K562 (cell line): ENCODE data around the gene SLC39A13. TPM values are rescaled to one million over a fixed set of nuclear protein-coding genes. Genes with fewer than 3 reads are reported as not detected.

Source experiments
- ARID2 ChIP-seq: fragments of 450-650 bp; IDR thresholded peaks from 2 replicates; pipeline ENCODE4 v1.6.1; 2017; ENCODE audit warnings: antibody characterized with exemption, mild to moderate bottlenecking
- DPF2 ChIP-seq: fragments of 450-650 bp; IDR thresholded peaks from 2 replicates; pipeline ENCODE4 v1.6.1; 2016
- FOXA3 ChIP-seq, 2 experiments: fragments of 450-650 bp in 1 of 2; sonication (generic) in 1 of 2; formaldehyde crosslinking; IDR thresholded peaks in 1 of 2; conservative IDR thresholded peaks in 1 of 2; 2 replicates each; pipeline versions ENCODE4 v1.4.0 to v1.8.0; 2020 to 2022; ENCODE audit warnings: mild to moderate bottlenecking in 2 of 2, missing genetic modification reagents in 1 of 2
- HSF4 ChIP-seq: fragments of 250-450 bp; sonication (Bioruptor Pico); IDR thresholded peaks from 2 replicates; pipeline ENCODE4 v2.1.2; 2022; ENCODE audit warnings: mild to moderate bottlenecking, moderate library complexity, borderline replicate concordance
- KLF1 ChIP-seq: fragments of 450-650 bp; IDR thresholded peaks from 2 replicates; pipeline ENCODE4 v1.6.1; 2016; ENCODE audit warnings: missing genetic modification characterization, missing compliant biosample characterization
- MEF2A ChIP-seq: IDR thresholded peaks from 2 replicates; pipeline ENCODE4 v1.6.1; 2011; ENCODE audit warnings: low read depth, mild to moderate bottlenecking, low read length, moderate library complexity; ENCODE audit not compliant: control insufficient read depth
- NFRKB ChIP-seq: fragments of 450-650 bp; IDR thresholded peaks from 2 replicates; pipeline ENCODE4 v1.6.1; 2016; ENCODE audit warnings: low read depth
- NFYB ChIP-seq: IDR thresholded peaks from 2 replicates; pipeline ENCODE4 v1.6.1; 2011; ENCODE audit warnings: mild to moderate bottlenecking, moderate library complexity; ENCODE audit not compliant: insufficient read length; ENCODE audit errors: extremely low read depth
- NR3C1 ChIP-seq: sonication (generic); formaldehyde crosslinking; IDR thresholded peaks from 2 replicates; pipeline ENCODE4 v1.8.1; 2022; ENCODE audit warnings: missing genetic modification reagents
- PRMT5 ChIP-seq: sonication (generic); formaldehyde crosslinking; IDR thresholded peaks from 2 replicates; pipeline ENCODE4 v1.5.0; 2020; ENCODE audit warnings: missing genetic modification reagents
- TBL1XR1 ChIP-seq, 2 experiments: IDR thresholded peaks; 2 replicates each; pipeline ENCODE4 v1.6.1; 2012; ENCODE audit warnings: improper control_type of control experiment in 2 of 2, low read length in 2 of 2, mild to moderate bottlenecking in 1 of 2
- ZFPM2 ChIP-seq: fragments of 250-450 bp; sonication (Bioruptor Pico); IDR thresholded peaks from 2 replicates; pipeline ENCODE4 v1.5.1; 2022; ENCODE audit warnings: mild to moderate bottlenecking
- ZNF253 ChIP-seq: fragments of 250-450 bp; sonication (Bioruptor Pico); conservative IDR thresholded peaks from 2 replicates; pipeline ENCODE4 v1.6.1; 2021; ENCODE audit warnings: mild to moderate bottlenecking
- ZNF41 ChIP-seq: fragments of 250-450 bp; sonication (Bioruptor Pico); conservative IDR thresholded peaks from 2 replicates; pipeline ENCODE4 v1.4.0; 2020; ENCODE audit warnings: mild to moderate bottlenecking
- ZZZ3 ChIP-seq: fragments of 450-650 bp; IDR thresholded peaks from 2 replicates; pipeline ENCODE4 v1.6.1; 2016; ENCODE audit warnings: antibody characterized with exemption, mild to moderate bottlenecking, moderate library complexity
- polyA plus RNA-seq, 8 experiments: library from polyadenylated mRNA; depleted of rRNA in 4 of 8; stranded (reverse) in 5 of 8; unstranded in 3 of 8; fragments of >200 nt; fragmentation: Nextera tagmentation in 2 of 8; fragmentation: Illumina TruSeq in 1 of 8; extraction: Ambion mirVana in 2 of 8; extraction: Trizol in 1 of 8; gene quantifications; 2 replicates each; pipeline versions ENCODE4 v1.2.1 to v1.2.3, GENCODE V29; 2011 to 2014; ENCODE audit warnings: inconsistent platforms in 1 of 8, missing spikeins in 1 of 8
- total RNA-seq, 7 experiments: library from RNA; depleted of rRNA in 6 of 7; stranded (reverse); fragments of >200 nt in 6 of 7; fragmentation: Illumina TruSeq in 2 of 7; extraction: Trizol in 2 of 7; gene quantifications; 2 replicates each; pipeline versions ENCODE4 v1.2.1 to v1.2.3, GENCODE V29; 2011 to 2021; ENCODE audit warnings: low replicate concordance in 1 of 7
- TF ChIP-seq, protein P1 (sequence below), 2 experiments: fragments of 450-650 bp in 1 of 2; sonication (generic) in 1 of 2; formaldehyde crosslinking; conservative IDR thresholded peaks; 2 replicates each; pipeline versions ENCODE4 v1.4.0 to v1.8.1; 2020 to 2022; ENCODE audit warnings: mild to moderate bottlenecking in 1 of 2, missing genetic modification reagents in 1 of 2
- TF ChIP-seq, protein P2 (sequence below): IDR thresholded peaks from 2 replicates; pipeline ENCODE4 v1.6.1; 2012; ENCODE audit warnings: low read depth, low read length, improper control_type of control experiment, borderline replicate concordance
- TF ChIP-seq, protein P3 (sequence below): fragments of 450-650 bp; IDR thresholded peaks from 2 replicates; pipeline ENCODE4 v1.6.1; 2014; ENCODE audit warnings: low read depth, mild to moderate bottlenecking, moderate library complexity, borderline replicate concordance
- TF ChIP-seq, protein P4 (sequence below): fragments of 250-450 bp; sonication (Bioruptor Pico); IDR thresholded peaks from 2 replicates; pipeline ENCODE4 v1.5.0; 2021
- TF ChIP-seq, protein P5 (sequence below): fragments of 450-650 bp; IDR thresholded peaks from 2 replicates; pipeline ENCODE4 v1.6.1; 2017; ENCODE audit warnings: mild to moderate bottlenecking, moderate library complexity

Gene SLC39A13
- total and polyA plus RNA-seq, 9 of the 15 experiments (the other 6 are each of a cell fraction or from before 2014, with no cell fraction given), result 0.17 to 15.9 (median 3.2) TPM

DNA sequence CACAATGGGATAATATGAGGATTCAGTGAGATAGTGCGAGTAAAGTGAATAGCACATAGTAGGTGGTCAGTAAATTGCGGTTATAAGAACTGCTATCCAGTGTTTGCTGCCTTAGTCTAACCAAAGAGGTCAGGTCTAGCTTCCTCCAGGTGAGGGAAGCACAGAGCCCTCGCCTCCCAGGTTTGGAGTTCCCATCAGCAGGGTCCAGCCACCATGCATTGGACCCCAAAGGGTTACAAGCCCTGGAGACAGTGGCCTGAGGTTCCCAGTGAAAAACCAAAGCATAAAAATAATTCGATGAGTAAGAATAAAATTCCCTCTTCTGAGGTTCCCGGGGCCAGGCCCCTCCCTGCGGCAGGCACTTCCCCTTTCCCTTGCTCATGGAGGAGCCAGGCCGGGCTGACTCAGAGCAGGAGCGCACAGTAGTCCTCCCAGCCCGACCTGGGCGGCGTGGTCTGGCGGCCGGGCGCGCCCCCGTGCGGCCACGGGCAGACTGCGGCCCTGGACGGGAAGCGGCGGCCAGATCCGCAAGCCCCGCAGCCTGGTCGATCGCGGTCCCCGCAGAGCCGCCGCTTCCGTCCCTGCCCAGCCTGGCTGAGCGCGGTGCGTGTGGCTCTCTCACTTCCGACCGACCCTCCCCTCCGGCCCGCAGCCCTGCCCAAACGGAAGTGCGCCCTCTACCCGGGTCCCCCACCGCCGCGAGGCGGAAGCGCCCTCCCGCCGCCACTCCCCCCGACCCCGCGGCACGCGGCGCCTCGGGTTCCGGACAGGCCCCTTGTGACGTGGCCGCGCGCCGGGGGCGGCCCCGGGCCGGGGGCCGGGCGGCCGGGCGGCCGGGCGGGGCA is at the start of gene SLC39A13 (continued):
- TF ChIP-seq, protein P1, sequence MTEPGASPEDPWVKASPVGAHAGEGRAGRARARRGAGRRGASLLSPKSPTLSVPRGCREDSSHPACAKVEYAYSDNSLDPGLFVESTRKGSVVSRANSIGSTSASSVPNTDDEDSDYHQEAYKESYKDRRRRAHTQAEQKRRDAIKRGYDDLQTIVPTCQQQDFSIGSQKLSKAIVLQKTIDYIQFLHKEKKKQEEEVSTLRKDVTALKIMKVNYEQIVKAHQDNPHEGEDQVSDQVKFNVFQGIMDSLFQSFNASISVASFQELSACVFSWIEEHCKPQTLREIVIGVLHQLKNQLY (CRISPR knock-in tag; conservative IDR thresholded peaks at IDR 0.05), result no peak
- TF ChIP-seq NFYB, result no peak
- TF ChIP-seq, protein P2, sequence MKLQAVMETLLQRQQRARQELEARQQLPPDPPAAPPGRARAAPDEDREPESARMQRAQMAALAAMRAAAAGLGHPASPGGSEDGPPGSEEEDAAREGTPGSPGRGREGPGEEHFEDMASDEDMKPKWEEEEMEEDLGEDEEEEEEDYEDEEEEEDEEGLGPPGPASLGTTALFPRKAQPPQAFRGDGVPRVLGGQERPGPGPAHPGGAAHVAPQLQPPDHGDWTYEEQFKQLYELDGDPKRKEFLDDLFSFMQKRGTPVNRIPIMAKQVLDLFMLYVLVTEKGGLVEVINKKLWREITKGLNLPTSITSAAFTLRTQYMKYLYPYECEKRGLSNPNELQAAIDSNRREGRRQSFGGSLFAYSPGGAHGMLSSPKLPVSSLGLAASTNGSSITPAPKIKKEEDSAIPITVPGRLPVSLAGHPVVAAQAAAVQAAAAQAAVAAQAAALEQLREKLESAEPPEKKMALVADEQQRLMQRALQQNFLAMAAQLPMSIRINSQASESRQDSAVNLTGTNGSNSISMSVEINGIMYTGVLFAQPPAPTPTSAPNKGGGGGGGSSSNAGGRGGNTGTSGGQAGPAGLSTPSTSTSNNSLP, result no peak
- TF ChIP-seq ZNF253 (CRISPR knock-in tag), result 0 out of 2 replicates have a peak, but pooled peaks have one; percentile 37
- no peak; the same call in 1 of the 2 replicates for TF ChIP-seq NR3C1 (CRISPR knock-in tag)
- TF ChIP-seq FOXA3 (CRISPR knock-in tag; conservative IDR thresholded peaks at IDR 0.05 in 1 of 2, IDR thresholded peaks at IDR 0.05 in 1 of 2), result 0 out of 4 replicates have a peak, but pooled peaks of 1 of the 2 experiments have one; percentile 46
- TF ChIP-seq PRMT5 (CRISPR knock-in tag), result no peak
- TF ChIP-seq, protein P3, sequence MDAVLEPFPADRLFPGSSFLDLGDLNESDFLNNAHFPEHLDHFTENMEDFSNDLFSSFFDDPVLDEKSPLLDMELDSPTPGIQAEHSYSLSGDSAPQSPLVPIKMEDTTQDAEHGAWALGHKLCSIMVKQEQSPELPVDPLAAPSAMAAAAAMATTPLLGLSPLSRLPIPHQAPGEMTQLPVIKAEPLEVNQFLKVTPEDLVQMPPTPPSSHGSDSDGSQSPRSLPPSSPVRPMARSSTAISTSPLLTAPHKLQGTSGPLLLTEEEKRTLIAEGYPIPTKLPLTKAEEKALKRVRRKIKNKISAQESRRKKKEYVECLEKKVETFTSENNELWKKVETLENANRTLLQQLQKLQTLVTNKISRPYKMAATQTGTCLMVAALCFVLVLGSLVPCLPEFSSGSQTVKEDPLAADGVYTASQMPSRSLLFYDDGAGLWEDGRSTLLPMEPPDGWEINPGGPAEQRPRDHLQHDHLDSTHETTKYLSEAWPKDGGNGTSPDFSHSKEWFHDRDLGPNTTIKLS, result peak; percentile 98
- TF ChIP-seq KLF1 (tag), result peak; percentile 79
- TF ChIP-seq, protein P4, sequence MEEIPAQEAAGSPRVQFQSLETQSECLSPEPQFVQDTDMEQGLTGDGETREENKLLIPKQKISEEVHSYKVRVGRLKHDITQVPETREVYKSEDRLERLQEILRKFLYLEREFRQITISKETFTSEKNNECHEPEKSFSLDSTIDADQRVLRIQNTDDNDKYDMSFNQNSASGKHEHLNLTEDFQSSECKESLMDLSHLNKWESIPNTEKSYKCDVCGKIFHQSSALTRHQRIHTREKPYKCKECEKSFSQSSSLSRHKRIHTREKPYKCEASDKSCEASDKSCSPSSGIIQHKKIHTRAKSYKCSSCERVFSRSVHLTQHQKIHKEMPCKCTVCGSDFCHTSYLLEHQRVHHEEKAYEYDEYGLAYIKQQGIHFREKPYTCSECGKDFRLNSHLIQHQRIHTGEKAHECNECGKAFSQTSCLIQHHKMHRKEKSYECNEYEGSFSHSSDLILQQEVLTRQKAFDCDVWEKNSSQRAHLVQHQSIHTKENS, result no peak
- no peak for TF ChIP-seq HSF4 (CRISPR knock-in tag)
- TF ChIP-seq TBL1XR1 (IDR thresholded peaks at IDR 0.05; ENCODE audit: low read length in 2 of 2), result peak; percentile 31 to 49; a peak in 3 of 4 replicates
- TF ChIP-seq, protein P5, sequence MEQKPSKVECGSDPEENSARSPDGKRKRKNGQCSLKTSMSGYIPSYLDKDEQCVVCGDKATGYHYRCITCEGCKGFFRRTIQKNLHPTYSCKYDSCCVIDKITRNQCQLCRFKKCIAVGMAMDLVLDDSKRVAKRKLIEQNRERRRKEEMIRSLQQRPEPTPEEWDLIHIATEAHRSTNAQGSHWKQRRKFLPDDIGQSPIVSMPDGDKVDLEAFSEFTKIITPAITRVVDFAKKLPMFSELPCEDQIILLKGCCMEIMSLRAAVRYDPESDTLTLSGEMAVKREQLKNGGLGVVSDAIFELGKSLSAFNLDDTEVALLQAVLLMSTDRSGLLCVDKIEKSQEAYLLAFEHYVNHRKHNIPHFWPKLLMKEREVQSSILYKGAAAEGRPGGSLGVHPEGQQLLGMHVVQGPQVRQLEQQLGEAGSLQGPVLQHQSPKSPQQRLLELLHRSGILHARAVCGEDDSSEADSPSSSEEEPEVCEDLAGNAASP, result no peak
- TF ChIP-seq MEF2A, result 0 out of 2 replicates have a peak, but pooled peaks have one; percentile 52
- TF ChIP-seq DPF2, result peak; percentile 73; the same call in 1 of the 2 replicates
- no peak for TF ChIP-seq ZZZ3
- no peak; the same call in 1 of the 2 replicates for TF ChIP-seq NFRKB
- no peak for TF ChIP-seq ZNF41 (CRISPR knock-in tag)
- no peak for TF ChIP-seq ZFPM2 (CRISPR knock-in tag)
- TF ChIP-seq ARID2, result no peak
